ENCODE measurements around the gene PLEKHH3.
"Not testable (repeated sequence)": the region's sequence is repeated elsewhere in the genome, so short reads cannot be mapped to it uniquely, and the experiment has no call there.

PLEKHH3 gene

DNA sequence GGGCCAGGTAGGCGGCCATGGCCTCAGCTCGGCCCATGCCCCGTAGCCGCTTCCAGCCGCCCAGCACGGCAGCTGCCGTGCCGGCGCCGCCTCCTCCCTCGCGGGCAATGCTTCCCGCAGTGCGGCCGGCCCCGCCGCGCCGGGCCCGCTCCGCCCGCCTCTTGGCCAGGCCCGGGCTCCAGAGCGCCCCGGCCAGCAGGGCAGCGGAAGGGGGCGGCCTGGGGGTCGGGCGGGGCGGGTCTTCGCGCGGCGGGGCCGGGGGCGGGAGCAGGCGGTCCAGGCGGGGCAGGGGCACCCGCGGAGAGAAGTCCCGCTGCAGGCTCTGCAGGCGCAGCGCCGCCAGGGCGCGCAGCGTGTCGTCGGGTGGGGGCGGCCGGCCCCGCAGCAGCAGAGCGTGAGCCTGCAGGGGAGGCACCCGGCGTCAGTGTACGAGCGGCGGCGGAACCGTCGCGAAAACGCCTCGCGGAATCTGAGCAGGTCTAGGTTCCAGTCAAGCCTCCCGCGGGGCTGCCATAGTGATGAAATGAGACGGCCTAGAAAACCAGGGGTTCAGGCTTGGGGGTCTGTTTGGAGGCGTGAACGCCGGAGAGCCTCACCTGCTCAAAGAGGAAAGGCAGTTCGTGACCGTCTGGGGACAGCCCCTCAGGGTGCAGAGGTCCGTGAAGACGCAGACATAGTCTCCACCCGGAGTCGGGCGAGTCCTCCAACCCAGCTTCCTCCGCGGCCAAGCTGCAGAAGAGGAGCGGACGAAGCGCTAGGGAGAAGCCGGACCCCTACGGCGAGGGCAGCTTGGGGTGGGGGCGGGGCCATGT, 6.6 kb downstream of the PLEKHH3 start:
- FAIRE-seq: no peak

DNA sequence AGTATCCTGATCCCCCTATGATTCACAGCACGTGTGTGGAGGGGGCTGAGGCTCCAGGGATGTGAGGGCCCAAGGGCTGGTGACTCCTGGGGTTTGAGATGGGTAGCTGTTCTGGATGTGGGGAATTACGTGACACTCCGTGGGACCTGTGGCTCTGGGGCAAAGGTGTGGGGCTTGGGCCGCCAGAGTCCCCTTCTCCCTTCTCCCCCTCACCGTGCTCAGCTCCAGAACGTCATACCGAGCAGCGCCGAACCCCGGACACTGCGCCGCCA, 7.2 kb downstream of the PLEKHH3 start:
- no peak for FAIRE-seq

DNA sequence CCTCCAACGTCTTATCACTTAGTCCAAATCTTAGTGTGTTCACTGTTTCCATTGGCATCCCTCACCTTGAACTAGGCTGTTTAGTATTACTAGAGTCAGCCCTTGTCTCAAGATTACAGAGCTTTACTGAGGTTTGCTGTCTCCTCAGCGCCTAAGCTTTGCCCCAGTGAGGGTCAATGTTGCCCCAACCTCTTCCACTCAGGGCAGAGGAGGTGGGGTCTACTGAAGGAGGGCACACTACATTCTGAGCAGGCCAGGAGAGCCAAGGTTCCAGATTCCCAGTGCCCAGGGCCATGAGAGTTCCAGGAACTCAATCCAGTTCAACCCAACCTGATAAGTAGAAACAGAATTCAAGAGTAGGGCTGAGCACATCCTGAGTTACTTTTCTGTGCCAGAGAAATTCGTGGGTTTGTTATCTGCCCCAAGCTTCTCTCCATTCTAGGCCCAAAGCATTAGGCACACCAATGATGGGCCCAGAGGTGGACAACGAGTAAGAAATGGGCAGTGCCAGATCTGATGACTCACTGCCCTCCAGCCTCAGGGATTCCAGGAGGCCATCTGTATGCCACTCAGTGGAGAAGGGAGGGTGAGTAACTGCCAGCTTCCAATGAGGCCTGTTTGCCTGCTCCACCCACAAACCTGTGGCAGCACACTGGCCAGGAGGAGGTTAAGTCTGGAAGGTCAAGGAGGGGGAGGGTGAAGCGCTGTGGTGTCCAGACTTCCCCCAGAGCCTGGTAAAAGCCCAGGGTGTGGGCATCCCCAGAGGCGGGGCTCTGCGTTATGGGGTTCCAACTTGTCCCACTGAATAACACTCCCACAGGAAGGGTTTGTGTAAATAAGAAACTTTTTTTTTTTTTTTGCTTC, 9.5 kb downstream of the PLEKHH3 start:
- no peak for FAIRE-seq

DNA sequence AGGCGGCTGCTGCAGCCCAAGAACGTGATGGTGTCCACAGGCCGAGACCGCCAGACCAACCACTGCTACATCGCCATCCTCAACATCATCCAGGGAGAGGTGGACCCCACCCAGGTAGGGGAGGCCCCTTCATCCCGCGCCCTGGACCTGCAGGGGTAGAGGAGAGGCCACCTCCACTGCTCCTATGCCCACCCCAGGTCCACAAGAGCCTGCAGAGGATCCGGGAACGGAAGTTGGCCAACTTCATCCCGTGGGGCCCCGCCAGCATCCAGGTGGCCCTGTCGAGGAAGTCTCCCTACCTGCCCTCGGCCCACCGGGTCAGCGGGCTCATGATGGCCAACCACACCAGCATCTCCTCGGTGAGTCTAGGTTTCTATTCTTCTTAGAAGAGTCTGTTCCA, 10.7 kb downstream of the PLEKHH3 start:
- FAIRE-seq: not testable (repeated sequence)

DNA sequence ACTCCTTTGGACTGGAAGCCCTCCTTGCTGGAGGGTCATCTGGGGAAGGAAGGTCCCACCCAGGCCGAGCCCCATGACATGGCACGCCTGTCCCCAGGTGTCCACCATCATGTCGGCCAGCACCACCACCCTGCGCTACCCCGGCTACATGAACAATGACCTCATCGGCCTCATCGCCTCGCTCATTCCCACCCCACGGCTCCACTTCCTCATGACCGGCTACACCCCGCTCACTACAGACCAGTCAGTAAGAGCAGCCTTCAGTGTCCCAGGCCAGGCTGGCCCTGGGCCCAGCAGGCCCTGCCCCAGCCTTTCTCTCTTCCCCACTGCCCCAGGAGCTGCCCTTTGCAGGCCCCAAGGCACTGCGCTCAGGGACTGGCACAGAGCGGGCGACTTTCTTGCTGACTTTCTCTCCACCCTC, 11.2 kb downstream of the PLEKHH3 start:
- no peak for FAIRE-seq

DNA sequence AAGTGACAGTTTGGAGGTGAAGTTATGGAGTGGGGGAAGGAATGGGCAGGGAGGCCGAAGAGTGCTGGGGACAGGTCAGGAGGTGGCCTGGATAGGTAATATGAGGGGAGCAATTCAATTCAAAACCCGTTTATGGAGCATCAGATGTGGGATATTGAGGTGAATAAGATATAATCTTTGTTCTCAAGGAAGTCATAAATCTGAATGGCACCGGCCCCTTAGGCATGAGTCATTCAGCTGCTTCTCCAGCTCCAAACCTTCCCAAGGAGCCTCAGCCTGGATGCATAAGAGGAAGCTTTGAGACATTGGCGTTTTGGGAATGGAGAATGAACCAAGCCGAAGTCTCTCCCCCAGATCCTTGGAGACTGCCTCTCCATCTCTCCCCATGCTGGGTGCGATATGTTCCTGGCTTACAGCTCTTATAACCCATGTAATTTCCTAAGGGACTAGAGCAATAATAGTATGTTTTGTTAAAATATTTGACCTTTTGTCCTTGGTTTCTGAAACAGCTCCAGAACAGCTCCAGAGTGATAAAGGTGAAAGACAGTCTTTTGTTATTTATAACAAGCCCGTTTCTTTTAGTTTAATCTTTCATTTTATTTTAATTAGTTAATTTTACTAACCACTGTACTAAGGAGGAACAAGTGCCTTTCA, 16.0 kb downstream of the PLEKHH3 start:
- FAIRE-seq: no peak

DNA sequence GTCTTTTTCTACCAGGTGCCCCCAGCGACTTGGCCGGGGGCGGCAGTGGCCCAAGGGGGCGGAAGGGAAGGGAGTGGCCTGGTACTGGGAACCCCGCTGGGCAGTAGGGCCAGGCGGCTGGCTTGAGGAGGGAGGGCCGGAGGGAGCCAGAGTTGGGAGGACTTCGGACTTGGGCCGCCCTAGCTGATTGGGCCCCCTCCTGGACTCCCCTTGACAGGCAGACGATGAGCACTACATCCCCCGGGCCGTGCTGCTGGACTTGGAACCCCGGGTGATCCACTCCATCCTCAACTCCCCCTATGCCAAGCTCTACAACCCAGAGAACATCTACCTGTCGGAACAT, 16.9 kb downstream of the PLEKHH3 start:
- not testable (repeated sequence) for FAIRE-seq

DNA sequence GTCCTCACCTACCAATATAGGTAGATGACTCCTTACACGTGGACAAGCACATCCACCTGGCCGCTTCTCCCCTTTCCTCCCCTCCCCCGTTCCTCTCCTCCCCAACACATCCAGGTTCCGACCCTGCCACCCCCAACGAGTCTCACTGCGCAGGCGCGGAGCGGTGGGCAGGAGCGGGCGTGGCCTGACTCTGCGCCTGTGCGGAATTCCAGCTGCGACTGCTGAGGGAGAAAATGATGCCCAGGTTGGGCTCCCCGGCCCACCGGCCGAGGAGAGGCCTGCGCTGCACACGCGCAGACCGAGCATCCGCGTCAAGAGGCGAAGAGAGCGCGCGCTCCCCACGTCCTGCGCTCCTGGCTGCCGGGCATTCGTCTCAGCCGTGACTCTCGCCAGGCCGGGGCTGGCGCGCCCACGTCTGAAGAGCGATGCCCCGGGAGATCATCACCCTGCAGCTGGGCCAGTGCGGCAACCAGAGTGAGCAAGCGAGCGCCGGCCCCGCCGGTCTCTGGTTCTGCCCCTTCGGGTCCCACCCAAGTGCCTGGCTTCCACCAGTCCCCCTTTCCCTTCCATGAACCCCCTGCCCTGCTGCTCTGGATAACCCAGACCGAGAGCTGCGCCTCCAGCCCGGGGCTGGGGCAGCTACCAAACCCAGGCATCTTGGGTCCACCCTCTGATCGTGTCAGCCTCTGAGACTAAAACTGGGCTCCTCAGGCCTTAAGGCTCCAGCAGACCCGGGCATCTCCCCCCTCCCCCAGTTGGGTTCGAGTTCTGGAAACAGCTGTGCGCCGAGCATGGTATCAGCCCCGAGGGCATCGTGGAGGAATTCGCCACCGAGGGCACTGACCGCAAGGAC, 17.5 kb downstream of the PLEKHH3 start, which contains the start of gene TUBG2:
Gene TUBG2 (plus strand): TSS at position 206 of the 853 bp plus-strand sequence. CDS start 220 bp downstream, at position 426.
- FAIRE-seq: no peak

DNA sequence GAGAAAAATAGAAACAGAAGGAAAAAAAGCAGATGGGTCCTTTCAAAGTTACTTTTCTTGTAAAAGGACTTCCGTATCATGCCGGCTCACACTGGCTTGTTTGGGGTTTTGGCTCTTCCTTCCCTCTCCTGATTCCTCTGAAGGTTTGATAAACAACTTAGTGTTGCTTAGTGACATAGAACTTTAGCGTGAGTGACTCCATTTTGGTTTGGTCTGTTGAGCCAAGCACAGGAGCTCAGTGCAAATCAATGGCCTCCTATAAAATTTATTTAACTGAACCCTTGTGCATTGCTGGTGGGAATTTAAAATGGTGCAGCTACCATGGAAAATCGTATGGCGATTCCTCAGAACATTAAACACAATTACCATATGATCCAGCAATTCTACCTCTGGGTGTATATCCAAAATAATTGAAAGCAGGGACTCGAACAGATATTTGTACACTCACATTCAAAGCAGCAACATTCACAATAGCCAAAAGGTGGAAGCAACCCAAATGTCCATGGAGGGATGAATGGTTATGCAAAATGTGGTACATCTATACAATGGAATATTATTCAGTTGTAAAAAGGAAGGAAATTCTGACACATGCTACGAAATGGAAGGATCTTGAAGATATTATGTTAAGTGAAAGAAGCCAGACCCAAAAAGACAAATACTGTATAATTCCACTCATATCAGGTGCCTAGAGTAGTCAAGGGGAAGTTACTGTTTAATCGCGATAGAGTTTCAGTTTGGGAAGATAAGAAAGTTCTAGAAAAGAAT, 18.8 kb downstream of the PLEKHH3 start:
- no peak for FAIRE-seq

DNA sequence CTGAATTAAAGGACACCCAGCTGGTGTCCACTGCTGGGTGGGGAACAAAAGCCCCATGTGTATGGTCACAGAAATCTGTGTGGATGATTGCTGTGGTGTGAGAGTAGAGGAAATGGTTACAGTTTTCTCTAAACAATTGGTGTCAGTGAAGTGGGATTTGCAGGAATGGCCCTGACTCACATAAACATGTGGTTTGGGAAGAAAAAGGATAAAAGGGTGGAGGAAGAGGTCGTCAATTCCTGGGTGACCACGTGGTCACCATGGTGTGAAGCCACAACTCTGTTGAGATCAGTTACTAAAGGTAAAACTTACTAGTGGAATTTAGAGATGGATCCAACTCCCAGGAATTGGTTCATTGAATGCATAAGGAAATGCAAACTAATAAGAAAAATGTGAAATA, 21.3 kb downstream of the PLEKHH3 start:
- no peak for FAIRE-seq

DNA sequence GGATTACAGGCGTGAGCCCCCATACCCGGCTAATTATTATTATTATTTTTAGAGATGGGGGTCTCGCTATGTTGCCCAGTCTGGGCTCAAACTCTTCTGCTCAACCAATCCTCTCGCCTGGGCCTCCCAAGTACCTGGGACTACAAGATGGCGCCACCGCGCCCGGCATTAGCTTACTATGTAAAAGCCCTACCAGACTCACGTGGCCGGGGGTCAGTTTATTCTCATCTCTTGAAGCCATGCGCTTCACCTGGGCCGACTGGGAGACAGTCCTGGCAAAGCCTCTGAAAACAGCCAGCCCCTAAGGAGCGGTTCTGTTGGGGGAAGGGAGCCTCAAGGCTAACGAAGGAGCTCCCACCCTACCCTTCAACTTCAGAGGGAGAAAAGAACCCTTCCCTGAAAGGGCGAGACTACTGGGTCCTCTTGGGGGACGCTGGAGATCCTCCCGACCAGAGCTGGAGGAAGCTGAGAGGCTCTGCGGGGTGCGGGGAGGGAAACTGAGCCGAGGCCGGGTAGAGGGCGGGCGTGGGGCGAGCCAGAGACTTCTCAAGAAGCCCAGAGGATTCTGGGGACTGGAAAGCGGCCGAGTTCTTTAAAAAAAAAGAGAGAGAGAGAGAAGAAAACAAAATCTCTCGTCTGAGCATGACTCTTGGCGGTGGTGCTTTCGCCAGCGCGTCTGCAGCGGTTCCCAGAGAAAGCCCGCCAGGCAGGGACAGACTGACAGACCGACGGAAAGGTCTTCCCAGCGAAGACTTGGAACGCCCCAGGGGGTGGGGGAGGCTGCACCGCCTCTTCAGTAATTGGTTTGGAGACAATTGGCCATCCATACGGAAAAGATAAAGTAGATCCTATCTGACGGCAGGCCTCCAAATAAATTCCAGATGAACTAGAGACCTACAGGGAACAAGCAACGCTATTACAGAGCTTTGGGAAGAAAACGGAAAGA, 23.3 kb downstream of the PLEKHH3 start:
- no peak for FAIRE-seq

DNA sequence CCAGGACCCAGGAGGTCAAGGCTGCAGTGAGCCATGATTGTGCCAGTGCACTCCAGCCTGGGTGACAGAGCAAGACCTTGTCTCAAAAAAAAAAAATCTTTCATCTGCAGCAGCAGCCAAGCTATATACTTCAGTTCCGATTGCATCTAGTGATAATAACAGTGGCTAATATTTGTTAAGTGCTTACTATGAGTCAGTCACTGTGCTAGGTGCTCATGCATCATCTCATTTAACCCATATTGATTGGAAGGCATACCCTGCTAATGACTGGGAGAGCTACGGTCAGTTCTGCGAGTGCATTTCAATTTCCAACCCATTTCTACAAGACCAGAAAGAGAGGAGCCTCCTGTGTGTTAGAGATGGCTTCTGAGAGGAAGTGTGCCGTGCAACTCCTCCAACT, 25.4 kb downstream of the PLEKHH3 start:
- FAIRE-seq: no peak

DNA sequence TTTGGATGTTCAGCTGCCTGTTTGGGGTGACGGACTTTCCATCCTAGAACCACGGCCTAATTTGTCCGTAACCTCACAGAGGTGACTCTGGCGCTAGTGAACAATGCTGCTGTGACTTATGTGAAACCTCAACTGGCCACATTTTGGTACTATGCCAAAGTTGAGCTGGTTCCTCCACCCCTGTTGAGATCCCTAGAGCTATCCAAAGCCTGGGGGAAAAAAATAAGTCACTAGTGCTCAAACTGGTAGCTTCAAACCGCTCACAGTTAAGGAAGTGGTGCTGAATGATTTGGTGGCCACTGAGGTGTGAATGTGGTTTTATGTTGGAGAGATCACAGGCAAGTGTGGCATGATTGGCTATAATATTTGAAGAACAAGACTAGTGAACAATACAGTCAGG, 29.0 kb downstream of the PLEKHH3 start:
- FAIRE-seq: no peak

DNA sequence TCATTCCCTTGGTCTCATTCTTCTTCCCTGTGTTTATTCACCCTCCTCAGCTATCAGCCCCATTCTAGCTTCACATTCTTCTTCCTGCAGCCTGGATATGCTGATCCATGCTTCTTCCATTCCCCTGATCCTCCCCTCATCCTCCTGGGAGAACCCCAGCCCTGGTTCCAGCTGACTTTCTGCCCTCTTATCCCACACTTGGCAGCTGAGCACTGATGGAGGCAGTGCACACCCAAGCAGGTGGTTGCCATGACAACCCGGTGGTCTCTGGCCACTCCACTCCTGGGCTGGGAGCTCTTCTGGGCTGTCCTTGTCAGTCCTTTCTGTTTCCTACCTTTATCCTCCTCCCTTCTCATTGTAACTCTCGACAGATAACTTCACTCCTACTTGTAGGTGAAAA, 34.5 kb downstream of the PLEKHH3 start:
- FAIRE-seq: no peak

DNA sequence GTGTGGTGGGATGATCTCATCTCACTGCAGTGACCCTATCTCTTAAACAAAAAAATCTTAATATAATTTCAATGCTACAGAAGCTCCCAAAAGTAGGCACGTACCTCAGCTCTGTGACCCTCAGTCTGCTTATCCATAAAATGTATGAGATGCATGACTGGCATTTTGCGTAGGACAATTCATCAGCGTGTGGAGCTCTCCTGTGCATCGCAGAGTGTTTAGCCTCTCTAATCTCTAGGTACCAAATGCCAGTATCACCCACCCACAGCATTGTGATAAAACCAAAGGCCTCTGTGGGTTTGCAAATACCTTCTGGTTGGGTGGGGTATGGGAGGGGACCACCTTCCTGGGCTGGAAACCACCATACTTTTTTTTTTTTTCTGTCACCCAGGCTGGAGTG, 36.7 kb downstream of the PLEKHH3 start:
- no peak for FAIRE-seq

DNA sequence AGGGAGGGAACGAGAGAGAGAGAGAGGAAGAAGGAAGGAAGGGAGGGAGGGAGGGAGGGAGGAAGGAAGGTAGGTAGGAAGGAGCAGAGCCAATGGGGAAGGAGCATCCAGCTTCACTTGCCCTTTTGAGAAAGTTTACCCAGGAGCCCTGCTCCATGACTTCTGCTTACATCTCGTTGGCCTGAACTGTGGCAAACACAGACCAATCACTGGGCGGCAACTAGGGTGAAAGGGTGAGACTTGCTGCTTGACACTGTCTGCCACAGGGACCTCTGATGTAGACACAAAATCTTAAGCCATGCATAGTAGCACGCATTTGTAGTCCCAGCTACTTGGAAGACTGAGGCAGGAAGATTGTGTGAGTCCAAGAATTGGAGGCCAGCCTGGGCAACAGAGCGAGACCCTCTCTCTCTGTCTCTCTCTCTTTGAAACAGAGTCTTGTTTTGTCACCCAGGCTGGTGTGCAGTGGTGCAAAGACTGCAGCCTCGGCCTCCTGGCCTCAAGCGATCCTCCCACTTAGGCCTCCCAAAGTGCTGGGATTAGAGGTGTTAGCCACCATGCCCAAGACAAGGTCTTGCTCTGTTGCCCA, 37.2 kb downstream of the PLEKHH3 start:
- no peak for FAIRE-seq

DNA sequence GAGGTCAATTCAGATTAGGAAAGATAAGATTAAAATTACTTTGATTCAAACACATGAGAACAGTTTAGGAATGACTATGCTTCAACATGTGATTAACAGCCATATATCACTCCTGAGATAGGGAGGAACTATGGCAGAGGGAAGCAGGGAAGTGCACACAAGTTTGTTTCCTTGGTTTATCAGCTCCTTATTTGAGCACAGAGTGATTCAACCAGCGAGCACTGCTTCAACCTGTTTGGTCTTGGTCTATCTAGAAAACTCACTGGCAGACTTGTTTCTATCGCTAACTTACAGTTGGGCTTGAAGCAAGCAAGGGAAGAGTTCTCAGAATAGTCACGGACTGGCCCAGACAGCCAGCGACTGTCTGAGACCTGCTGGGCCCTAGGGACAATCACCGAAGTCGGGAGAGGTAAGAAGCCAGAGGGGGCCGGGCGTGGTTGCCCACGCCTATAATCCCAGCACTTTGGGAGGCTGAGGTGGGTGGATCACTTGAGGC, 43.8 kb downstream of the PLEKHH3 start:
- no peak for FAIRE-seq

DNA sequence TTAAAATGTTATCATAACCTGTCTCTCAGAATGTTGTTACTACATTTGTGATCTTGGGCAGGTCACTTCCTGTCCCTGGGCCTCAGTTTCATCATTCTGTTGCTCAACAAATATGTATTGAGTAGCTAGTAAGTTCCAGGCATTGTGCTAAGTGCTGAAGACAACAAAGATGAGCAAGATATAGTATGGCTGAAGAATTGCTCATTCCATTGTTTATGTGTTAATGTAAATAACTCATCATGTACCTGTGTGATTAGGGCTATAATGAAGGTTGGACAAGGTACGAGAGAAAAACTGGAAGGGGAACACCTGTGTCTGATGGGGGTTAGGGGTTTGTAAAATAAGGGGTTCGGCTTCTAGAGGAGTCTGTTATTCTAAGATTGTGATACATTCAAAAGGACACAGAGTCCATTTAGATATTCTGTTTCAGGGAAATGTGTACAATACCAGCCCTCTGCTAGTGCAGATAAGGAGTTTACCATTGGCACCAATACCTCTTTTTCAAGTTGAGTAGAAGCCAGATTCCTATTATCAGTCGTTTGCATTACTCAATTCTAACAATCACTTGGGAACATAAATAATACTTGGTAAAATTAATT, 47.3 kb downstream of the PLEKHH3 start:
- no peak for FAIRE-seq

DNA sequence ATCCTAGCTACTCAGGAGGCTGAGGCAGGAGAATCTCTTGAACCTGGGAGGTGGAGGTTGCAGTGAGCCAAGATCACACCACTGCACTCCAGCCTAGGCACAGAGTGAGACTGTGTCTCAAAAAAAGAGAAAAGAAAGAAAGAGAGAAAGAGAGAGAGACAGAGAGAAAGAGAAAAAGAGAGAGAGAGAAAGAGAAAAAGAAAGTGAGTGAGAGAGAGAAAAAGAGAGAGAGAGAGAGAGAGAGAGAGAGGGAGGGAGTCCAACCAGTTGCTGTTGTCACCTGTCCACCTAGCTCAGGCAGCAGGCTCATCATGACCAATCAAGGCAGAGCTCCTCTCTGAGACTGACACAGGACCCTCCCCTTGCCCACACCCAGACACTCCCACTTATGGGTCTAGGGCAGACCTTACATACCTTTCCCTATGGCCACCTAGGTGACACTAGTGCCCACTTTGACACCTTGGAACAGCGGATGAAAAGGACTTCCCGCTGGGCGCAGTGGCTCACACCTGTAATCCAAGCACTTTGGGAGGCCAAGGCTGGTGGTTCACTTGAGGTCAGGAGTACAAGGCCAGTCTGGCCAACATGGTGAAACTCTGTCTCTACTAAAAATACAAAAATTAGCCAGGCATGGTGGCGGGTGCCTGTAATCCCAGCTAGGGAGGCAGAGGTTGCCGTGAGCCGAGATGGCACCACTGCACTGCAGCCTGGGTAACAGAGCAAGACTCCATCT, 49.6 kb downstream of the PLEKHH3 start:
- FAIRE-seq: not testable (repeated sequence)
